ENCODE measurements around the gene GRIK5.

DNA sequence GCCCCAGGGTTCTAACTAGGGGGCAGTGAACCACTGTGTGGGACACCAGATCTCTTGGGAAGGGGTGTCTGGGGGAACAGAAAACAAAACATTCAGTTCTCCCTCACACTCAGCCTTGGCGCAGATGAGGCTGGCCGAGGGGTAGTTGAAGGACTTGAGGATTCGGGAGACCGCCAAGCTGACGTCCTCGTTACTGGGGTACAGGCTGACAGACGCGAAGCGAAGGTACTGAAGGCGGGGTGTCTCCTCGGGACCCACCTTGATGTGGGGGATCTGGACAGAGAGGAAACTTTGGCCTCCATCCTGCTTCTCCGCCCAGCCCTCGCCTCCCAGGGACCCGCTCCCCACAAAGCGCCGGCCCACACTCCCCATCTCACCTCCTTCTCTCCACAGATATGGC, 7.6 kb downstream of the GRIK5 start:
- TF ChIP-seq, protein P1, sequence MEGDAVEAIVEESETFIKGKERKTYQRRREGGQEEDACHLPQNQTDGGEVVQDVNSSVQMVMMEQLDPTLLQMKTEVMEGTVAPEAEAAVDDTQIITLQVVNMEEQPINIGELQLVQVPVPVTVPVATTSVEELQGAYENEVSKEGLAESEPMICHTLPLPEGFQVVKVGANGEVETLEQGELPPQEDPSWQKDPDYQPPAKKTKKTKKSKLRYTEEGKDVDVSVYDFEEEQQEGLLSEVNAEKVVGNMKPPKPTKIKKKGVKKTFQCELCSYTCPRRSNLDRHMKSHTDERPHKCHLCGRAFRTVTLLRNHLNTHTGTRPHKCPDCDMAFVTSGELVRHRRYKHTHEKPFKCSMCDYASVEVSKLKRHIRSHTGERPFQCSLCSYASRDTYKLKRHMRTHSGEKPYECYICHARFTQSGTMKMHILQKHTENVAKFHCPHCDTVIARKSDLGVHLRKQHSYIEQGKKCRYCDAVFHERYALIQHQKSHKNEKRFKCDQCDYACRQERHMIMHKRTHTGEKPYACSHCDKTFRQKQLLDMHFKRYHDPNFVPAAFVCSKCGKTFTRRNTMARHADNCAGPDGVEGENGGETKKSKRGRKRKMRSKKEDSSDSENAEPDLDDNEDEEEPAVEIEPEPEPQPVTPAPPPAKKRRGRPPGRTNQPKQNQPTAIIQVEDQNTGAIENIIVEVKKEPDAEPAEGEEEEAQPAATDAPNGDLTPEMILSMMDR (conservative IDR thresholded peaks at IDR 0.05) = no peak
- TF ChIP-seq EZH2 (IDR thresholded peaks at IDR 0.05; ENCODE audit: low read depth) = no peak

Data from PC-9 (cell line).